Progenitor cell of endocrine pancreas (in vitro differentiated cells): ENCODE measurements around the gene C1orf174. TPM values are rescaled to one million over a fixed set of nuclear protein-coding genes. Genes with fewer than 3 reads are reported as not detected.
"Not testable (repeated sequence)": the region's sequence is repeated elsewhere in the genome, so short reads cannot be mapped to it uniquely, and the experiment has no call there.

Source experiments
- DNase-seq: peaks from one replicate; pipeline ENCODE4 v3.0.0; 2021; ENCODE audit warnings: low spot score; ENCODE audit not compliant: unreplicated experiment
- H3K27ac Mint-ChIP-seq: 2 replicates; pipeline ENCODE4 v1.8.0; 2021; ENCODE audit warnings: mild to moderate bottlenecking, moderate library complexity, mixed read lengths
- H3K27me3 Mint-ChIP-seq: 2 replicates; pipeline ENCODE4 v1.8.0; 2021; ENCODE audit warnings: mixed read lengths
- H3K36me3 Mint-ChIP-seq: 2 replicates; pipeline ENCODE4 v1.8.0; 2022; ENCODE audit warnings: mixed read lengths; ENCODE audit not compliant: insufficient read depth
- H3K4me1 Mint-ChIP-seq: 2 replicates; pipeline ENCODE4 v1.8.0; 2021; ENCODE audit warnings: low read depth, mixed read lengths
- H3K4me3 Mint-ChIP-seq: 2 replicates; pipeline ENCODE4 v1.8.0; 2021; ENCODE audit warnings: low read depth, mild to moderate bottlenecking, moderate library complexity, mixed read lengths
- H3K9me3 Mint-ChIP-seq: 2 replicates; pipeline ENCODE4 v1.8.0; 2021; ENCODE audit warnings: low read depth, mixed read lengths
- total RNA-seq: library from RNA; stranded (reverse); gene quantifications from 2 replicates; pipeline ENCODE4 v1.2.1, GENCODE V29; 2021
- TF ChIP-seq, protein P1 (sequence below): fragments of 200-600 bp; sonication (generic); IDR thresholded peaks from one replicate; pipeline ENCODE4 v1.5.0; 2021; ENCODE audit warnings: antibody characterized with exemption, mild to moderate bottlenecking; ENCODE audit not compliant: unreplicated experiment

The C1orf174 gene
- total RNA-seq, 1 donor from 2014 or later, result 26.9 TPM

DNA sequence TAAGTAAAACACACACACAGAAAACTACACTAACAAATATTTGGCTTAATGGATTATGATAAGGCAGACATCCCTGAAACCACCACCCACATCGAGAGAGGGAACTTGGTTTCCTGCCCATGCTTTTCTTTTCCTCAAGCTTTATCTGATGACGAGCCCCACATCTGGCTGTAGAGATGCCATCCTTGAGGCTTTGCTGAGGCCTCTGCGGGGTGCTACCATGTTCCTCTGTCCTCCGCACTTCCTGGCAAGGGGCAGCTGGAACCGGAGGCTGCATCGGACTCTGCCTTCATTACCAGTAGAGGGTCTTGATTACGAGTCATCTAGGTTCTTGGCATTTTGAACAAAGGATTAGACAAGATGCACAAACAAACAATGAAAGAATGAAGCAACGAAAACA is 21.7 kb upstream of the C1orf174 start:
- Mint-ChIP-seq H3K27ac (no peak overlapping the region), H3K4me1 (no peaks in the 10 kb centered on the region)

GRCh38 chr1:3919706-3920105 is 19.6 kb upstream of the C1orf174 start:
- Mint-ChIP-seq H3K27ac (no peak overlapping the region), H3K4me3 (no peak overlapping the region), H3K4me1 (no peaks in the 10 kb centered on the region), H3K27me3 (peaks cover 6% of the 10 kb centered on the region), H3K9me3 (no peaks in the 10 kb centered on the region), H3K36me3 (no peaks in the 10 kb centered on the region)
- TF ChIP-seq, protein P1, sequence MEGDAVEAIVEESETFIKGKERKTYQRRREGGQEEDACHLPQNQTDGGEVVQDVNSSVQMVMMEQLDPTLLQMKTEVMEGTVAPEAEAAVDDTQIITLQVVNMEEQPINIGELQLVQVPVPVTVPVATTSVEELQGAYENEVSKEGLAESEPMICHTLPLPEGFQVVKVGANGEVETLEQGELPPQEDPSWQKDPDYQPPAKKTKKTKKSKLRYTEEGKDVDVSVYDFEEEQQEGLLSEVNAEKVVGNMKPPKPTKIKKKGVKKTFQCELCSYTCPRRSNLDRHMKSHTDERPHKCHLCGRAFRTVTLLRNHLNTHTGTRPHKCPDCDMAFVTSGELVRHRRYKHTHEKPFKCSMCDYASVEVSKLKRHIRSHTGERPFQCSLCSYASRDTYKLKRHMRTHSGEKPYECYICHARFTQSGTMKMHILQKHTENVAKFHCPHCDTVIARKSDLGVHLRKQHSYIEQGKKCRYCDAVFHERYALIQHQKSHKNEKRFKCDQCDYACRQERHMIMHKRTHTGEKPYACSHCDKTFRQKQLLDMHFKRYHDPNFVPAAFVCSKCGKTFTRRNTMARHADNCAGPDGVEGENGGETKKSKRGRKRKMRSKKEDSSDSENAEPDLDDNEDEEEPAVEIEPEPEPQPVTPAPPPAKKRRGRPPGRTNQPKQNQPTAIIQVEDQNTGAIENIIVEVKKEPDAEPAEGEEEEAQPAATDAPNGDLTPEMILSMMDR, result no peak
- DNase-seq, result no peak

More for the DNA sequence above, 21.7 kb upstream of the C1orf174 start:
- H3K27me3 Mint-ChIP-seq, result peaks cover 15% of the 10 kb centered on the region
- no peak overlapping the region for H3K4me3 Mint-ChIP-seq
- H3K36me3 Mint-ChIP-seq, result no peaks in the 10 kb centered on the region
- H3K9me3 Mint-ChIP-seq, result no peaks in the 10 kb centered on the region
- TF ChIP-seq, protein P1, result no peak
- no peak for DNase-seq

DNA sequence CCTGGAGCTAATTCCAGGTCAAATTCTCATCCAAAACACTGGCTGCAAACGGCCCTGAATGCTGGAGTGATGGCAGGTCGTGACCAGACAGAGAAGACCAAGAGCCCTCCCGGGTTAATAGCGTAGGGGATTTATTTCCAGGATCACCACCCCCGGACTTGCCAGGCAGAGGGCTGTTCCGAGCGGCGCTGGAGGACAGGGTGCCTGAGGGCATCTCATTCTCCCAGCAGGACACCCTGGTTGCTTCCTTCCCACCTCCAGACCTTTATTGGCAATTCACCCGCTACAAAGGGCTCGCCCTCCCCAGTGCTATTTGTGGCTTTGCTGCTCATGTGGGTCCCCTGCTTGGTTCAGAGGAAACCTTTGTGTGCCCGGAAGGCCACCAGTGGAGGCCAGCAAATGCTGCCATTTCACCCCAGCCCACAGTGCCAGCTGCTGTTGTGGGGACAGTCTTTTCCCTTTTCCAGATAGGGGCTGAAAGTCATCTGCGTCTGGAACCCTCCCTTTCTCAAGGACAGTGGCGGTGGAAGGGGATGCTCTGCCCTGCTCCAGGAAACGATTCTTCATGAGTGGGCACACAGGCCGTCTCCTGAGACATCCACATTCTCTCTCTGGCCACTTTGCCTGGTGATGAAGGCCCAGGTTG is 19.0 kb upstream of the C1orf174 start:
- Mint-ChIP-seq H3K4me1 (no peaks in the 10 kb centered on the region), H3K9me3 (no peaks in the 10 kb centered on the region), H3K4me3 (no peak overlapping the region), H3K27ac (no peak overlapping the region), H3K36me3 (no peaks in the 10 kb centered on the region), H3K27me3 (peaks cover 6% of the 10 kb centered on the region)
- TF ChIP-seq, protein P1, result no peak
- no peak for DNase-seq

DNA sequence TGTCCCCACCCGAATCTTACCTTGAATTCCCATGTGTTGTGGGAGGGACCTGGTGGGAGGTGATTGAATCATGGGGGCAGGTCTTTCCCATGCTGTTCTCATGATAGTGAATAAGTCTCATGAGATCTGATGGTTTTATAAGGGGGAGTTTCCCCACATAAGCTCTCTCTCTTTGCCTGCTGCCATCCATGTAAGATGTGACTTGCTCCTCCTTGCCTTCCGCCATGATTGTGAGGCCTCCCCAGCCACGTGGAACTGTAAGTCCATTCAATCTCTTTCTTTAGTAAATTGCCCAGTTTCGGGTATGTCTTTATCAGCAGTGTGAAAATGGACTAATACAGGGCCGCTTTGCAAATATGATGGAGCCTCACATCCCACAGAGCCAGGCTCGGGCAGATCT is 18.3 kb upstream of the C1orf174 start:
- not testable (repeated sequence) for DNase-seq, H3K36me3 Mint-ChIP-seq, H3K4me3 Mint-ChIP-seq, H3K4me1 Mint-ChIP-seq, H3K27me3 Mint-ChIP-seq, H3K27ac Mint-ChIP-seq, H3K9me3 Mint-ChIP-seq

DNA sequence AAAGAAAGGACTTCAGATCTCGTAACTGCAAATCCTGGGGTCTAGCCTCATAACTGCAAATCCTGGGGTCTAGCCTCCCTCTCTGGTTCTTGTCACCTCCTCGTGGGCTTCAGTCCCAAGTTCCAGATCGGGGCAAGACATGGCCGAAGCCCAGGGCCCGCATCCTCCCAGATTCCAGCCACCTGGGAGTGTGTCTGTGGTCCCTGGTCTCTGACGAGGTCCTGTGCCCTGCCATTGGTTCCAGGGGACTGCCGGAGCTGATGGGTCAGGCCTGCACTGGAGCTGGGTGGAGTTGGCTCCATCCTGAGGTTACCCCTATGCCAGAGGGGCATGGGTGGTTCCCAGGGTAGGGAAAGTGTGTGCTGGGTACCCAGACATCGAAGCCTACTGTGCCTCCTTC is 17.7 kb upstream of the C1orf174 start:
- DNase-seq, result no peak
- Mint-ChIP-seq H3K4me1 (no peaks in the 10 kb centered on the region), H3K4me3 (no peak overlapping the region), H3K36me3 (no peaks in the 10 kb centered on the region), H3K27me3 (peaks cover 6% of the 10 kb centered on the region), H3K9me3 (no peaks in the 10 kb centered on the region), H3K27ac (no peak overlapping the region)
- TF ChIP-seq, protein P1, result no peak

- no peak overlapping the region for H3K27ac Mint-ChIP-seq
- H3K27me3 Mint-ChIP-seq, result peaks cover 18% of the 10 kb centered on the region
- no peak for DNase-seq
- H3K4me1 Mint-ChIP-seq, result peaks cover 1% of the 10 kb centered on the region
- TF ChIP-seq, protein P1, result no peak
- no peaks in the 10 kb centered on the region for H3K9me3 Mint-ChIP-seq
- H3K36me3 Mint-ChIP-seq, result no peaks in the 10 kb centered on the region
- H3K4me3 Mint-ChIP-seq, result no peak overlapping the region
These were observed 15.6 kb upstream of the C1orf174 start for GRCh38 chr1:3915551-3916121.
